CD8-positive, alpha-beta memory T cell (primary cell): ENCODE data around the gene OIT3. TPM values are rescaled to one million over a fixed set of nuclear protein-coding genes. Genes with fewer than 3 reads are reported as not detected.

ENCODE experiments used
- CTCF ChIA-PET: fragments of 350-600 bp; sonication (Branson Sonifier 250); formaldehyde crosslinking; loops from one replicate; lab custom pipeline; 2021; ENCODE audit warnings: antibody characterized with exemption; lab: Charles Lee
- POLR2A ChIA-PET: fragments of 350-600 bp; sonication (Branson Sonifier 250); formaldehyde crosslinking; loops from one replicate; lab custom pipeline; 2021; ENCODE audit warnings: antibody characterized with exemption; lab: Charles Lee
- DNase-seq, 5 donors: peaks; one replicate each; pipeline versions ENCODE4 v3.0.0 to v3.0.0-alpha.2; 2020 to 2022; ENCODE audit warnings: mixed read lengths in 1 of 5
- H3K27ac ChIP-seq: one replicate; pipeline ENCODE4 v1.7.0; 2013; ENCODE audit warnings: low read depth, mild to moderate bottlenecking, low read length, moderate library complexity
- H3K27me3 ChIP-seq: 2 replicates; pipeline ENCODE4 v1.7.0; 2013; ENCODE audit warnings: low read length, mild to moderate bottlenecking; ENCODE audit not compliant: insufficient read depth, poor library complexity, severe bottlenecking
- H3K36me3 ChIP-seq: 2 replicates; pipeline ENCODE4 v1.7.0; 2013; ENCODE audit warnings: mild to moderate bottlenecking, low read length, moderate library complexity; ENCODE audit not compliant: insufficient read depth
- H3K4me1 ChIP-seq: 2 replicates; pipeline ENCODE4 v1.7.0; 2013; ENCODE audit warnings: mild to moderate bottlenecking, low read length, moderate library complexity; ENCODE audit not compliant: insufficient read depth
- H3K4me3 ChIP-seq: 2 replicates; pipeline ENCODE4 v1.7.0; 2013; ENCODE audit warnings: mild to moderate bottlenecking, low read length
- H3K9me3 ChIP-seq: 2 replicates; pipeline ENCODE4 v1.7.0; 2013; ENCODE audit warnings: mild to moderate bottlenecking, low read length
- H3K27ac Mint-ChIP-seq, 8 donors: one replicate each; pipeline ENCODE4 v1.8.0; 2020 to 2021; ENCODE audit warnings: mixed read lengths in 8 of 8, mild to moderate bottlenecking in 6 of 8, inconsistent platforms in 3 of 8, moderate library complexity in 3 of 8
- H3K27me3 Mint-ChIP-seq, 2 donors: one replicate each; pipeline ENCODE4 v1.8.0; 2020 to 2021; ENCODE audit warnings: mixed read lengths in 2 of 2, mild to moderate bottlenecking in 1 of 2, moderate library complexity in 1 of 2
- H3K36me3 Mint-ChIP-seq, 3 donors: one replicate each; pipeline ENCODE4 v1.8.0; 2020 to 2021; ENCODE audit warnings: mixed read lengths in 3 of 3, inconsistent platforms in 1 of 3, mild to moderate bottlenecking in 1 of 3
- H3K4me1 Mint-ChIP-seq, 3 donors: one replicate each; pipeline ENCODE4 v1.8.0; 2020 to 2021; ENCODE audit warnings: mixed read lengths in 3 of 3, inconsistent platforms in 1 of 3, mild to moderate bottlenecking in 1 of 3
- H3K4me3 Mint-ChIP-seq, 7 donors: one replicate each; pipeline ENCODE4 v1.8.0; 2020 to 2021; ENCODE audit warnings: mixed read lengths in 7 of 7, mild to moderate bottlenecking in 6 of 7, moderate library complexity in 4 of 7, inconsistent platforms in 2 of 7
- H3K9me3 Mint-ChIP-seq, 5 donors: one replicate each; pipeline ENCODE4 v1.8.0; 2020 to 2022; ENCODE audit warnings: mixed read lengths in 5 of 5, mild to moderate bottlenecking in 3 of 5, moderate library complexity in 2 of 5, inconsistent platforms in 1 of 5
- polyA plus RNA-seq: library from polyadenylated mRNA; unstranded; fragments of 300-500 nt; fragmentation: Illumina TruSeq; gene quantifications from one replicate; pipeline ENCODE4 v1.2.3, GENCODE V29; 2021
- total RNA-seq, 2 experiments: library from RNA; stranded (reverse); gene quantifications; one replicate each; pipeline ENCODE4 v1.2.3, GENCODE V29; 2021

The OIT3 gene
- total and polyA plus RNA-seq, 3 experiments from 2014 or later: not detected

DNA sequence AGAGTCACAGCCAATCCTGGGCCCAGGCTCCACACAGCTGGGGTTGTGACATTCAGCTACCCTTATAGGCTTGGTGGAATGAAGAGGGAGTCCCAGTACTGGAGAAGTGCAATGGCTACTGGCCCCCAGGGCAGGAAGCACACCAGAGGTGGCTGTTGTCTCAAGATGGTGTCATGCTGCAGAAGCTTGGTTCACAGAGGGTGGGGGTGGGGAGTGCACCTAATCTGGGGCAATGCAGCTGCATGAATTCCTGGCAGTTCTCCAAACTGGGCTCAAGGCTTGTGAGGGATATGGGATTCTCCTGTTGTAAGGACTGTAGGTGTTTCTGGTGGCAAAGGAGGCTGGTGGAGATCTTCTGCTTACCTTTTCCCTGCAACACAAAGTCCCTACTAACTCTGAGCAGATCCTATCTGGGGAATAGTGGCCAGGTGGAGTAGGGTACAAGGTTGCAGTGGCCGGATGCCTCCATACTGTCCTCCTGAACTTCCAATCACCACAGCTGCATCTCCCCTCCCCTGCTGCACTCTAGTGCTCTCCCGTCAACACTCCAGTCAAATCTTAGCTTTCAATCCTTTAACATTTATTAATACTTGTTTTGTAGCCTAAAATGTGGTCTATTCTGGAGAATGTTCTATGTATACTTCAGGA lies 88.5 kb downstream of the OIT3 start:
- peaks cover 2 to 27% (median 5%) of the 10 kb centered on the region in 3 donors for H3K36me3 Mint-ChIP-seq
- ChIA-PET CTCF (no interaction called here), POLR2A (no interaction called here)
- H3K27me3 ChIP-seq: no peaks in the 10 kb centered on the region
- H3K4me1 Mint-ChIP-seq: no peaks in the 10 kb centered on the region
- peaks cover 16 to 29% of the 10 kb centered on the region in 2 donors for H3K27me3 Mint-ChIP-seq
- peaks cover 4% of the 10 kb centered on the region for H3K9me3 ChIP-seq
- H3K27ac ChIP-seq: no peak overlapping the region
- H3K4me3 Mint-ChIP-seq: no peak overlapping the region
- H3K9me3 Mint-ChIP-seq: peaks cover 26 to 52% (median 43%) of the 10 kb centered on the region in 5 donors
- no peaks in the 10 kb centered on the region for H3K36me3 ChIP-seq
- no peak overlapping the region for H3K27ac Mint-ChIP-seq
- no peak for DNase-seq
- no peaks in the 10 kb centered on the region for H3K4me1 ChIP-seq
- no peak overlapping the region for H3K4me3 ChIP-seq

Other genes with a start within 250 kb of the OIT3 start
- gene MCU, start 201.6 kb upstream of the OIT3 start, total RNA-seq: 10 to 100 TPM; 14.9 to 17.6 TPM
- 7.9 TPM for gene MCU, start 201.6 kb upstream of the OIT3 start, polyA plus RNA-seq
- gene PLA2G12B, start 61.1 kb downstream of the OIT3 start, total RNA-seq: not detected
- not detected for gene PLA2G12B, start 61.1 kb downstream of the OIT3 start, polyA plus RNA-seq
- 10 to 100 TPM; 28.7 to 31.9 TPM for gene P4HA1, start 203.1 kb downstream of the OIT3 start, total RNA-seq
- 23.3 TPM for gene P4HA1, start 203.1 kb downstream of the OIT3 start, polyA plus RNA-seq
- 1 to 10 TPM; 1.7 TPM for gene NUDT13, start 216.7 kb downstream of the OIT3 start, total RNA-seq
- gene NUDT13, start 216.7 kb downstream of the OIT3 start, polyA plus RNA-seq: 0.85 TPM